ENCODE data around the gene PRR5L.

PRR5L gene

DNA sequence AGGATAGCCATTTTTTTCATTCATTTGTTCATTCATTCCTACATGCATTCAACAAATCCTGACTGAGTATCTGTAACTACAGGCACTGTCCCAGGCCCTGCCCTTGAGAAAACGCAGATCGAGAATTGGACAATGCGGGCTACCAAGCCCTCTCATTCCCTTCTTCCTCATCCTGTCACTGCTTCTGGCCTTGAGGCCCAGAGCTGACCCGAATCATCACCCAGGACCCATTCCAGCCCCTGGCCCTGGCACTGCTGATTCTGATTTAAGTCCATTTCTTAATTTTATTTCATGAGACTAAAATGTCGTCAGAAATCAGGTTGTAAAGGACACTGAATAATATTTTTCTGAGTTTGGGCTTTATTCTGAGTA lies 31.1 kb upstream of the PRR5L start:
- no peak for DNase-seq (ENCODE audit: insufficient read length)
- TF ChIP-seq POLR2AphosphoS5 (IDR thresholded peaks at IDR 0.05; ENCODE audit: low read depth, low read length) (no peak), POLR2A (IDR thresholded peaks at IDR 0.05; ENCODE audit: low read depth, low read length) (no peak), TAF1 (IDR thresholded peaks at IDR 0.05; ENCODE audit: borderline replicate concordance, low read depth, low read length) (no peak)
- FAIRE-seq: no peak

DNA sequence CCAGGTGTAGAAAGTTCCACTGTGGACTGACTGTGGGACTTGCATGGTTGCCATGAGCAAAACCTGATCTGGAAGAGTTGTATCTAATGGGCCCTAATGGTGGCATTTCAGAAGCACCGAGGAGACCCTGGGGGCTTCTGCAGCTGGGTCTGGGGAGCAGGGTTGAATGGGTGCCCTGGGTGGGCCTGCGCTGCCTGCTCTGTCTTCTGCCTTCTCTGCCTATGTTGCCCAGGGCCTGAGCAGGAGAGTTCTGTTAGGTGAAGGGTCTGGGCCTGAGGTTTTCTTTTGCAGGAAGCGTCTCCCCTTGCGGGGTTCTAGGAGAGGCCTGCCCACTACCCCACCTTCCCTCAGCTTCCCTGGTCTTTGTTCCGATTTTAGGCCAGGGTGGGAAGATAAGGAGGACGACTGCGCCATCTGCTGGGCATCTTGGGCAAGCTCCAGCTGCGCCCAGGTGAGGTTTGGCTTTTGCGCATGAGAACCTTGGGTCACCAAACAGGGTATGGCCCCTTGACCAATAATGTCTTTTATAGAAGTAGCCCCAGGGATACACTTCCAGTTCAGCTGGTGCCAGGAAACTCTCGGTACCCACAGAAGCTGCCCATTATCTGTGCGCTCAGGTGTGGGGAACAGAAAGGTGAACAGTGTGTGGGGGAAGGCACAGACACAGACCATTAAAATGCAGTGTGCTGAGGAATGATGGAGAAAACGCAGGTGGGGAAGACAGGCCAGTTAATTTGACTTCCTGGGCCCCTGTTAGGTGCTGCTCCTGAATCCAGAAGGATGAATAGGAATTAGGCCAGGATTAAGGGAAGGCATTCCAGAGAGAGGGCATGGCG lies 30.1 kb upstream of the PRR5L start:
- no peak for TF ChIP-seq POLR2A (IDR thresholded peaks at IDR 0.05; ENCODE audit: low read depth, low read length)
- TF ChIP-seq POLR2AphosphoS5 (IDR thresholded peaks at IDR 0.05; ENCODE audit: low read depth, low read length): no peak
- no peak for TF ChIP-seq TAF1 (IDR thresholded peaks at IDR 0.05; ENCODE audit: borderline replicate concordance, low read depth, low read length)
- DNase-seq (ENCODE audit: insufficient read length) (peak; percentile 45), FAIRE-seq (peak; percentile 98)

GRCh38 chr11:36266767-36267166 lies 29.3 kb upstream of the PRR5L start:
- TF ChIP-seq TAF1 (IDR thresholded peaks at IDR 0.05; ENCODE audit: borderline replicate concordance, low read depth, low read length) (no peak), POLR2A (IDR thresholded peaks at IDR 0.05; ENCODE audit: low read depth, low read length) (no peak), POLR2AphosphoS5 (IDR thresholded peaks at IDR 0.05; ENCODE audit: low read depth, low read length) (no peak)
- FAIRE-seq (no peak), DNase-seq (ENCODE audit: insufficient read length) (no peak)

GRCh38 chr11:36268337-36268985 lies 27.6 kb upstream of the PRR5L start:
- FAIRE-seq (no peak), DNase-seq (ENCODE audit: insufficient read length) (no peak)
- TF ChIP-seq TAF1 (IDR thresholded peaks at IDR 0.05; ENCODE audit: borderline replicate concordance, low read depth, low read length) (no peak), POLR2A (IDR thresholded peaks at IDR 0.05; ENCODE audit: low read depth, low read length) (no peak), POLR2AphosphoS5 (IDR thresholded peaks at IDR 0.05; ENCODE audit: low read depth, low read length) (no peak)

DNA sequence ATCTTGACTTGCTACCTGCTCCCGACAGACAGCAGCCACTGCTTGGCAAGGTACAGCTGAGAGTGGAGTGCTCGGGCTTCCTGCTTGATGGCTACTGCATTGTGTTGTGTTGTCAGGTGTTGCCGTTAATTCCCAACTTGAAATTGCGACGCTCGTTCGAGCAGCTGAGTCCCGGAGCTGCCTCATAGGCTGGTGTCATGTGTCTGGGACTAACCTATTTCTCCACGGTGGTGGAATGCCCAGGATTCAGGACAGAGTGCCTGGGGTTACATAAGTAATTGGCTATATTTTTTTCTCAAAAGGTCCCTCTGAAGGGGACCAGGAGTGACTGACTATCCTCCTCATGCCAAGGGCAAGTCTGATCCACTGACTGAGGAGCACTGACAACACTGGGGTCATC lies 25.4 kb upstream of the PRR5L start:
- DNase-seq (ENCODE audit: insufficient read length) (no peak), FAIRE-seq (peak; percentile 17)
- TF ChIP-seq POLR2AphosphoS5 (IDR thresholded peaks at IDR 0.05; ENCODE audit: low read depth, low read length): no peak
- TF ChIP-seq POLR2A (IDR thresholded peaks at IDR 0.05; ENCODE audit: low read depth, low read length): no peak
- TF ChIP-seq TAF1 (IDR thresholded peaks at IDR 0.05; ENCODE audit: borderline replicate concordance, low read depth, low read length): no peak

- FAIRE-seq: no peak
- TF ChIP-seq POLR2AphosphoS5 (IDR thresholded peaks at IDR 0.05; ENCODE audit: low read depth, low read length): no peak
- TF ChIP-seq POLR2A (IDR thresholded peaks at IDR 0.05; ENCODE audit: low read depth, low read length): no peak
- TF ChIP-seq TAF1 (IDR thresholded peaks at IDR 0.05; ENCODE audit: borderline replicate concordance, low read depth, low read length): no peak
- no peak for DNase-seq (ENCODE audit: insufficient read length)
Observed at GRCh38 chr11:36271794-36272407, 24.2 kb upstream of the PRR5L start.

DNA sequence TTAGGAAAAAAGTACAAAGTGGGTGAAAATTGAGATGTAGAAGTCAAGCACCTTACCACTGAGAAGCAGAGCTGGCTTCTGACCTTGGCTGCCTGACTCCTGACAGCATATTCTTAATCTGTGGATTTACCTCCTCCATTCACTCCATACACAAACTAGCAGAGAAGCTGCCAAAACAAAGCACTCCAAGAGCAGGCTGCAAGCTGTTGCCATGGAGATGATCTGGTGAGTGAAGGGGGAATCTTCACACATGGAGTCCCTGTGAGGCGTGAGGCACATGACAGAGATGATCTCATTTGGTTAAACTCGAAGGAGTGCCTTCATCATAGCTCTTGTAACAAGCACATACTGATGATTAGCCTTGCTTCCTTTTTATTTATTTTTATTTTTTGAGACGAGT lies 23.0 kb upstream of the PRR5L start:
- no peak for FAIRE-seq
- TF ChIP-seq TAF1 (IDR thresholded peaks at IDR 0.05; ENCODE audit: borderline replicate concordance, low read depth, low read length) (no peak), POLR2A (IDR thresholded peaks at IDR 0.05; ENCODE audit: low read depth, low read length) (no peak)
- DNase-seq (ENCODE audit: insufficient read length): no peak

DNA sequence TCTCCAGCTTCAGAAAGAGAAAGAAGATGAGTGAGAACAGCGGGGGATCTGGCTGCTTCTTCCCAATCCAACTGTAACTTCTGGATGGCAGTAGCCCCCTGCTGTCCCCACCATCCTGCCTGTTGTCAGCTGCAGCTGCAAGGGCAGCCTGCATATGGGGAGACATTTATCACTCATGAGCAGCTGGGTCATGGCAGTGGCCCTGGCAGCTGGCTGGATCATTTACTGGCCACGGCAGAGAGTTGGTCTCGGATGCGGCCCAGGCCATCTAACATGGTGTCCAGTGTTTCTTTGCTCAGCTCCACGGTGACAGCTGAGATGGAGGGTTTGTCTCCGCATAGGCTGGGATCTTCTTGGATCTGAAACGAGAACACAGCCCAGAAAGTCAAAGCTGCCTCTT lies 21.7 kb upstream of the PRR5L start:
- no peak for TF ChIP-seq TAF1 (IDR thresholded peaks at IDR 0.05; ENCODE audit: borderline replicate concordance, low read depth, low read length)
- TF ChIP-seq POLR2AphosphoS5 (IDR thresholded peaks at IDR 0.05; ENCODE audit: low read depth, low read length): no peak
- TF ChIP-seq POLR2A (IDR thresholded peaks at IDR 0.05; ENCODE audit: low read depth, low read length): no peak
- no peak for FAIRE-seq

DNA sequence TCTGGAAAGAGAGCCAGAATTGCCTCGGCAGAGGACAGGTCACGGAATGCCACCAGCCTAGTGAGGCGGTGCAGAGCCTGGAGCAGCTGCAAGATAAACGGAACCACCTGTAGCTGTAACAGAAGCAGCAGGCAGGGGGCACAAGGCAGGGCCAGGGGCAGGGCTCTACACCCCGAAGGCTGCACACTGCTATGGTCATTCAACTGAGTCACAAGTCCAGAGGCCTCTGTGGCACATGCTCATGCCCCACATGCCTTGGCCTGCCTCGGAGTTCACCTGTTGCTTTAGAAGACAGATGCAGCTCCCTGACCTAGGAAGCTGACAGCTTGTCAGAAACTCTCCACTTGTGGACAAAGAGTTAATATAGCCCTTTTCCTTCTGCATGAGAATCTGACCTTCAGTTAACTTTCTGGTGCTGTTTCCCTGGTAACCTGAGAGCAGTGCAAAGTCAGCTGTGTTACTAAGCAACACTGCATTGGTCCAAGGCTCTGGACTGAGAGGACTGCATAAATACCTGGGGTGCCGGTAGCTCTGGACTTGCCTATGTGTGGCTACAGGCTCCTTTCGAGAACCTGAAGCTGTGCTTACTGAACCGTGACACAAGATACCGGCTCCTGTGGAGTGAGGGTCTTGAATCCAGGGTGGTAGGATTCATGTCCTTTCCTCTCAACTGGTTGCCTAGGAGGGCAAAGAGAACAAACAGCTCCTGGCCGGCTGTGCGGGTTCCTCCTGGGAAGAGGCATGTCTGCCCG lies 17.4 kb upstream of the PRR5L start:
- TF ChIP-seq POLR2AphosphoS5 (IDR thresholded peaks at IDR 0.05; ENCODE audit: low read depth, low read length) (no peak), POLR2A (IDR thresholded peaks at IDR 0.05; ENCODE audit: low read depth, low read length) (no peak), TAF1 (IDR thresholded peaks at IDR 0.05; ENCODE audit: borderline replicate concordance, low read depth, low read length) (no peak)
- DNase-seq (ENCODE audit: insufficient read length): no peak
- no peak for FAIRE-seq

More for the DNA sequence above, 21.7 kb upstream of the PRR5L start:
- DNase-seq (ENCODE audit: insufficient read length): no peak

GRCh38 chr11:36280531-36280930 lies 15.6 kb upstream of the PRR5L start:
- no peak for DNase-seq (ENCODE audit: insufficient read length)
- TF ChIP-seq POLR2A (IDR thresholded peaks at IDR 0.05; ENCODE audit: low read depth, low read length) (no peak), POLR2AphosphoS5 (IDR thresholded peaks at IDR 0.05; ENCODE audit: low read depth, low read length) (no peak), TAF1 (IDR thresholded peaks at IDR 0.05; ENCODE audit: borderline replicate concordance, low read depth, low read length) (no peak)
- no peak for FAIRE-seq

GRCh38 chr11:36281850-36282249 lies 14.2 kb upstream of the PRR5L start:
- DNase-seq (ENCODE audit: insufficient read length): no peak
- no peak for FAIRE-seq
- TF ChIP-seq POLR2AphosphoS5 (IDR thresholded peaks at IDR 0.05; ENCODE audit: low read depth, low read length) (no peak), POLR2A (IDR thresholded peaks at IDR 0.05; ENCODE audit: low read depth, low read length) (no peak), TAF1 (IDR thresholded peaks at IDR 0.05; ENCODE audit: borderline replicate concordance, low read depth, low read length) (no peak)
